NB4 (cell line): ENCODE measurements around the gene TNS1.

Experiments used
- POLR2A ChIP-seq: IDR thresholded peaks from 2 replicates; pipeline ENCODE4 v1.6.1; 2011; ENCODE audit warnings: mild to moderate bottlenecking; ENCODE audit not compliant: insufficient read length; ENCODE audit errors: extremely low read depth
- TF ChIP-seq, protein P1 (sequence below): IDR thresholded peaks from one replicate; pipeline ENCODE4 v1.5.1; 2012; ENCODE audit warnings: low read depth, low read length

DNA sequence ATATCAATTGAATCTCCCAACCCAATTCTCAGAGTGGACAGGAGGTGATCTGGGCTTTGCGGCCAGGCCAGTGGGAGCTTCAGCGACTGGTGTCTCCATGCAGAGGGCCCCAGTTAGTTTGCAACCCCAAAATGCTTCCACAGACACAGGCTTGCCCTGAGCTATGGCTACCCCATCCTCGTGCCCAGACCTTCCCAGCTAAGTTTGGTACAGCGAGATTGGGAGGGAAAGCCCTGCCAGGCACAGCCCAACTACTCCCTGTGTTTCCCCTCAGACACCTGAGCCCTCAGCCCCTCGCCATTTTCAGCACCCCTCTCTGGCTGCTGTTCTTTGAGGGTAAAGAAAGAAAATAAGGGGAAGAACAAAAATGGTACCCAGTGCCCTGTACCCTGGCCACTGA is 142.9 kb downstream of the TNS1 start:
- no peak for TF ChIP-seq POLR2A
- TF ChIP-seq, protein P1, sequence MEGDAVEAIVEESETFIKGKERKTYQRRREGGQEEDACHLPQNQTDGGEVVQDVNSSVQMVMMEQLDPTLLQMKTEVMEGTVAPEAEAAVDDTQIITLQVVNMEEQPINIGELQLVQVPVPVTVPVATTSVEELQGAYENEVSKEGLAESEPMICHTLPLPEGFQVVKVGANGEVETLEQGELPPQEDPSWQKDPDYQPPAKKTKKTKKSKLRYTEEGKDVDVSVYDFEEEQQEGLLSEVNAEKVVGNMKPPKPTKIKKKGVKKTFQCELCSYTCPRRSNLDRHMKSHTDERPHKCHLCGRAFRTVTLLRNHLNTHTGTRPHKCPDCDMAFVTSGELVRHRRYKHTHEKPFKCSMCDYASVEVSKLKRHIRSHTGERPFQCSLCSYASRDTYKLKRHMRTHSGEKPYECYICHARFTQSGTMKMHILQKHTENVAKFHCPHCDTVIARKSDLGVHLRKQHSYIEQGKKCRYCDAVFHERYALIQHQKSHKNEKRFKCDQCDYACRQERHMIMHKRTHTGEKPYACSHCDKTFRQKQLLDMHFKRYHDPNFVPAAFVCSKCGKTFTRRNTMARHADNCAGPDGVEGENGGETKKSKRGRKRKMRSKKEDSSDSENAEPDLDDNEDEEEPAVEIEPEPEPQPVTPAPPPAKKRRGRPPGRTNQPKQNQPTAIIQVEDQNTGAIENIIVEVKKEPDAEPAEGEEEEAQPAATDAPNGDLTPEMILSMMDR = no peak
